ENCODE data around the gene PDPN.

- TF ChIP-seq CSDC2 (CRISPR knock-in tag; IDR thresholded peaks at IDR 0.05): no peak
- TF ChIP-seq CREB5 (CRISPR knock-in tag; IDR thresholded peaks at IDR 0.05; ENCODE audit: low read depth): no peak
- no peak for TF ChIP-seq ARNTL (CRISPR knock-in tag; IDR thresholded peaks at IDR 0.05; ENCODE audit: borderline replicate concordance, low read depth)
Measured at GRCh38 chr1:13550663-13551062, 33.0 kb upstream of the PDPN start.

All from SK-N-SH treated with all-trans-retinoic acid at 6 μM for 48 hours (cell line).